K562 (cell line): ENCODE data around the gene TSPAN11. TPM values are rescaled to one million over a fixed set of nuclear protein-coding genes. Genes with fewer than 3 reads are reported as not detected.

Experiments
- ATAC-seq: fragments of 200-7000 bp; cut with Tn5 transposase; 3 replicates; pipeline ENCODE4 v1.9.1; 2020; ENCODE audit warnings: moderate library complexity
- BruUV-seq: library from RNA; stranded (reverse); fragments of 400-500 nt; replicated peaks from 2 replicates; lab custom pipeline; 2021; lab: Mats Ljungman, UMichigan
- CTCF ChIA-PET: fragments of 300-600 bp; formaldehyde crosslinking; extraction: SDS; loops from one replicate; lab custom pipeline; 2021; ENCODE audit warnings: low intra/inter-chr PET ratio; lab: Yijun Ruan, JAX
- POLR2A ChIA-PET: fragments of 300-600, 350-650 bp; sonication (Branson Sonifier 250); formaldehyde crosslinking; extraction: SDS; loops from one replicate; lab custom pipeline; 2021; ENCODE audit warnings: antibody characterized with exemption, inconsistent platforms; lab: Yijun Ruan, JAX
- DNase-seq, 4 experiments: peaks; one replicate each; pipeline versions ENCODE4 v3.0.0 to v3.0.0-alpha.2; 2011 to 2018; ENCODE audit warnings: low spot score in 3 of 4, mixed read lengths in 3 of 4; ENCODE audit errors: extremely low read depth in 1 of 4
- FAIRE-seq: peaks from 2 replicates; lab custom pipeline; 2011; peaks lifted over from hg19 to GRCh38; lab: Jason Lieb, UNC
- H2AFZ ChIP-seq: 2 replicates; pipeline ENCODE4 v1.6.0; 2011; ENCODE audit warnings: low read depth, low read length, control low read depth, inconsistent platforms
- H3K27ac ChIP-seq: fragments of 200-600 bp; 3 replicates; pipeline ENCODE4 v1.8.0; 2011; ENCODE audit warnings: low read depth, mild to moderate bottlenecking, control low read depth, inconsistent platforms, low read length, moderate library complexity, mixed read lengths; ENCODE audit errors: extremely low read depth
- H3K27me3 ChIP-seq, 2 experiments: fragments of 300-600 bp in 1 of 2; 2 replicates in 1 of 2; 3 replicates in 1 of 2; pipeline versions ENCODE4 v1.6.0 to v1.8.0; 2011; ENCODE audit warnings: inconsistent platforms in 2 of 2, low read length in 2 of 2, mild to moderate bottlenecking in 1 of 2, mixed read lengths in 1 of 2, moderate library complexity in 1 of 2; ENCODE audit not compliant: control insufficient read depth in 2 of 2, insufficient read depth in 2 of 2
- H3K36me3 ChIP-seq: fragments of 300-600 bp; 3 replicates; pipeline ENCODE4 v1.8.0; 2011; ENCODE audit warnings: mild to moderate bottlenecking, low read length, inconsistent platforms; ENCODE audit not compliant: control insufficient read depth, insufficient read depth
- H3K4me1 ChIP-seq, 2 experiments: fragments of 200-600 bp in 1 of 2; replicated peaks in 1 of 2; 2 replicates in 1 of 2; 3 replicates in 1 of 2; pipeline versions ENCODE4 v1.5.1 to v1.8.0; 2011; ENCODE audit warnings: inconsistent platforms in 2 of 2, low read length in 2 of 2, mild to moderate bottlenecking in 1 of 2, mixed read lengths in 1 of 2, moderate library complexity in 1 of 2; ENCODE audit not compliant: control insufficient read depth in 2 of 2, insufficient read depth in 2 of 2
- H3K4me2 ChIP-seq: 2 replicates; pipeline ENCODE4 v1.6.1; 2011; ENCODE audit warnings: low read length, control low read depth, inconsistent platforms, mixed read lengths; ENCODE audit not compliant: insufficient read depth
- H3K4me3 ChIP-seq: fragments of 200-600 bp; sonication (generic), shearing (Covaris generic); 2 replicates; pipeline ENCODE4 v1.5.1; 2016; ENCODE audit warnings: control low read depth, inconsistent platforms
- H3K79me2 ChIP-seq: fragments of 200-600 bp; 3 replicates; pipeline ENCODE4 v1.8.0; 2011; ENCODE audit warnings: low read length, inconsistent platforms; ENCODE audit not compliant: control insufficient read depth, insufficient read depth
- H3K9ac ChIP-seq, 2 experiments: 2 replicates each; pipeline versions ENCODE4 v1.6.0 to v1.6.1; 2011; ENCODE audit warnings: low read depth in 2 of 2, low read length in 2 of 2, control low read depth in 1 of 2, inconsistent platforms in 1 of 2, mild to moderate bottlenecking in 1 of 2, mixed read lengths in 1 of 2; ENCODE audit not compliant: insufficient read depth in 1 of 2
- H3K9me1 ChIP-seq: one replicate; pipeline ENCODE4 v1.6.0; 2011; ENCODE audit warnings: inconsistent platforms, mild to moderate bottlenecking, low read length, moderate library complexity; ENCODE audit not compliant: control insufficient read depth, insufficient read depth
- H3K9me3 ChIP-seq: replicated peaks from 2 replicates; pipeline ENCODE4 v1.5.1; 2011; ENCODE audit warnings: low read depth, low read length, inconsistent platforms; ENCODE audit not compliant: control insufficient read depth, insufficient read depth
- H4K20me1 ChIP-seq: replicated peaks from 2 replicates; pipeline ENCODE4 v1.6.1; 2011; ENCODE audit warnings: low read length, inconsistent platforms, mixed read lengths; ENCODE audit not compliant: control insufficient read depth, insufficient read depth
- ADNP ChIP-seq: fragments of 200-800 bp; sonication (Bioruptor generic); IDR thresholded peaks from 2 replicates; pipeline ENCODE4 v1.6.1; 2016; ENCODE audit warnings: missing genetic modification characterization, missing compliant biosample characterization
- DPF2 ChIP-seq: fragments of 450-650 bp; IDR thresholded peaks from 2 replicates; pipeline ENCODE4 v1.6.1; 2016
- RBM25 ChIP-seq: fragments of 200-400 bp; formaldehyde crosslinking; IDR thresholded peaks from 2 replicates; pipeline ENCODE4 v1.6.1; 2018; ENCODE audit warnings: low read length, low read depth, moderate library complexity; ENCODE audit not compliant: severe bottlenecking
- ZNF408 ChIP-seq: fragments of 250-450 bp; sonication (Bioruptor Pico); IDR thresholded peaks from 2 replicates; pipeline ENCODE4 v1.4.0; 2020; ENCODE audit warnings: low read depth, mild to moderate bottlenecking, moderate library complexity
- ZNF764 ChIP-seq: fragments of 250-450 bp; sonication (Bioruptor Pico); IDR thresholded peaks from 2 replicates; pipeline ENCODE4 v1.4.0; 2020; ENCODE audit warnings: low read depth, mild to moderate bottlenecking, moderate library complexity
- WGBS: fragments of 100-300 bp; shearing (Covaris generic); methylation state at CpG from one replicate; pipeline ENCODE4 v1.1.6; 2016; ENCODE audit warnings: low coverage, mixed read lengths; ENCODE audit not compliant: insufficient coverage; ENCODE audit errors: missing lambda C conversion rate; 5-methylcytosine and 5-hydroxymethylcytosine counted together
- in situ Hi-C: fragments of 300-500 bp; cut with MboI; formaldehyde crosslinking; loops from 4 replicates; pipeline ENCODE4 v1.15.0; 2018; ENCODE audit warnings: inconsistent platforms, mixed read lengths
- intact Hi-C: fragments of 100-400 bp; cut with micrococcal nuclease; formaldehyde crosslinking; loops from 2 replicates; pipeline ENCODE4 v1.14.2; 2022
- polyA plus RNA-seq, 8 experiments: library from polyadenylated mRNA; depleted of rRNA in 4 of 8; stranded (reverse) in 5 of 8; unstranded in 3 of 8; fragments of >200 nt; fragmentation: Nextera tagmentation in 2 of 8; fragmentation: Illumina TruSeq in 1 of 8; extraction: Ambion mirVana in 2 of 8; extraction: Trizol in 1 of 8; gene quantifications; 2 replicates each; pipeline versions ENCODE4 v1.2.1 to v1.2.3, GENCODE V29; 2011 to 2014; ENCODE audit warnings: inconsistent platforms in 1 of 8, missing spikeins in 1 of 8
- total RNA-seq, 7 experiments: library from RNA; depleted of rRNA in 6 of 7; stranded (reverse); fragments of >200 nt in 6 of 7; fragmentation: Illumina TruSeq in 2 of 7; extraction: Trizol in 2 of 7; gene quantifications; 2 replicates each; pipeline versions ENCODE4 v1.2.1 to v1.2.3, GENCODE V29; 2011 to 2021; ENCODE audit warnings: low replicate concordance in 1 of 7
- TF ChIP-seq, protein P1 (sequence below): fragments of 450-650 bp; IDR thresholded peaks from 2 replicates; pipeline ENCODE4 v1.6.1; 2017; ENCODE audit warnings: antibody characterized with exemption, mild to moderate bottlenecking

The TSPAN11 gene
- total and polyA plus RNA-seq, 9 of the 15 experiments (the other 6 are each of a cell fraction or from before 2014, with no cell fraction given) = not detected

DNA sequence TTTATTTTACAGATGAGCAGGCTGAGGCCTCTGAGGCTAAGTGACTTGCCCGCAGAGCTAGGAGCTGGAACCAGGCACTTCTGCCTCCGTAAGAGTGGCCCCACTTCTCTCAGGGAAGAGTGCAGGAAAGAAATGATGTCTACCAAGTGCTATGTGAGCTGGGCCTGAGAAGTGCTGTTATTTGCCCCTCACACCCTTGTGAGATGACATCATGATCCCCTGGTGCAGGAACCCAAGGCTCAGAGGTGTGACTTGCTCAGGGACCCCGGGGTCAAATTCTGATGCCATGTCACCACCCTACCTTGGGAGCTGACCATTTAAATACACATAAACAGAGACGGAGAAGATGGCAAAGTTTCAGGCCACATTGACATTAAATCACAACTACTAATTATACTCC is 83.4 kb downstream of the TSPAN11 start:
- in situ Hi-C loops = no loop called here
- WGBS = 0% methylated on average over 4 of the region's 4 CpGs
- FAIRE-seq = no peak

More for the DNA sequence above, 83.4 kb downstream of the TSPAN11 start:
- ChIA-PET POLR2A (no interaction called here), CTCF (no interaction called here)
- Histone ChIP-seq H3K9ac (no peak overlapping the region), H3K4me1 (no peaks in the 10 kb centered on the region), H3K36me3 (no peaks in the 10 kb centered on the region), H4K20me1 (0 out of 2 replicates have a peak, but pooled peaks cover 5% of the 10 kb centered on the region), H3K79me2 (no peaks in the 10 kb centered on the region), H3K27ac (no peak overlapping the region), H2AFZ (no peak overlapping the region), H3K4me3 (no peak overlapping the region), H3K9me1 (no peaks in the 10 kb centered on the region), H3K9me3 (no peaks in the 10 kb centered on the region), H3K4me2 (no peak overlapping the region), H3K27me3 (peaks cover 8 to 39% of the 10 kb centered on the region in 2 experiments; a peak in 4 of 5 replicates)
- no TSS peak for BruUV-seq
- ATAC-seq (no peak), DNase-seq (no peak)
- TF ChIP-seq RBM25 (no peak), ZNF764 (CRISPR knock-in tag) (no peak), ADNP (no peak), ZNF408 (no peak), DPF2 (no peak)
- TF ChIP-seq, protein P1, sequence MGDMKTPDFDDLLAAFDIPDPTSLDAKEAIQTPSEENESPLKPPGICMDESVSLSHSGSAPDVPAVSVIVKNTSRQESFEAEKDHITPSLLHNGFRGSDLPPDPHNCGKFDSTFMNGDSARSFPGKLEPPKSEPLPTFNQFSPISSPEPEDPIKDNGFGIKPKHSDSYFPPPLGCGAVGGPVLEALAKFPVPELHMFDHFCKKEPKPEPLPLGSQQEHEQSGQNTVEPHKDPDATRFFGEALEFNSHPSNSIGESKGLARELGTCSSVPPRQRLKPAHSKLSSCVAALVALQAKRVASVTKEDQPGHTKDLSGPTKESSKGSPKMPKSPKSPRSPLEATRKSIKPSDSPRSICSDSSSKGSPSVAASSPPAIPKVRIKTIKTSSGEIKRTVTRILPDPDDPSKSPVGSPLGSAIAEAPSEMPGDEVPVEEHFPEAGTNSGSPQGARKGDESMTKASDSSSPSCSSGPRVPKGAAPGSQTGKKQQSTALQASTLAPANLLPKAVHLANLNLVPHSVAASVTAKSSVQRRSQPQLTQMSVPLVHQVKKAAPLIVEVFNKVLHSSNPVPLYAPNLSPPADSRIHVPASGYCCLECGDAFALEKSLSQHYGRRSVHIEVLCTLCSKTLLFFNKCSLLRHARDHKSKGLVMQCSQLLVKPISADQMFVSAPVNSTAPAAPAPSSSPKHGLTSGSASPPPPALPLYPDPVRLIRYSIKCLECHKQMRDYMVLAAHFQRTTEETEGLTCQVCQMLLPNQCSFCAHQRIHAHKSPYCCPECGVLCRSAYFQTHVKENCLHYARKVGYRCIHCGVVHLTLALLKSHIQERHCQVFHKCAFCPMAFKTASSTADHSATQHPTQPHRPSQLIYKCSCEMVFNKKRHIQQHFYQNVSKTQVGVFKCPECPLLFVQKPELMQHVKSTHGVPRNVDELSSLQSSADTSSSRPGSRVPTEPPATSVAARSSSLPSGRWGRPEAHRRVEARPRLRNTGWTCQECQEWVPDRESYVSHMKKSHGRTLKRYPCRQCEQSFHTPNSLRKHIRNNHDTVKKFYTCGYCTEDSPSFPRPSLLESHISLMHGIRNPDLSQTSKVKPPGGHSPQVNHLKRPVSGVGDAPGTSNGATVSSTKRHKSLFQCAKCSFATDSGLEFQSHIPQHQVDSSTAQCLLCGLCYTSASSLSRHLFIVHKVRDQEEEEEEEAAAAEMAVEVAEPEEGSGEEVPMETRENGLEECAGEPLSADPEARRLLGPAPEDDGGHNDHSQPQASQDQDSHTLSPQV = no peak
- intact Hi-C loops = no loop called here
